Bone marrow (tissue), 2 donors: Measurements from ENCODE around the gene MRPS5.

Experiments
- DNase-seq, 2 donors: peaks; one replicate each; lab custom pipeline; 2025; lab: John Stamatoyannopoulos, UW

MRPS5 gene

GRCh38 chr2:95087379-95087778 lies 34.2 kb downstream of the MRPS5 start:
- DNase-seq: no peak

DNA sequence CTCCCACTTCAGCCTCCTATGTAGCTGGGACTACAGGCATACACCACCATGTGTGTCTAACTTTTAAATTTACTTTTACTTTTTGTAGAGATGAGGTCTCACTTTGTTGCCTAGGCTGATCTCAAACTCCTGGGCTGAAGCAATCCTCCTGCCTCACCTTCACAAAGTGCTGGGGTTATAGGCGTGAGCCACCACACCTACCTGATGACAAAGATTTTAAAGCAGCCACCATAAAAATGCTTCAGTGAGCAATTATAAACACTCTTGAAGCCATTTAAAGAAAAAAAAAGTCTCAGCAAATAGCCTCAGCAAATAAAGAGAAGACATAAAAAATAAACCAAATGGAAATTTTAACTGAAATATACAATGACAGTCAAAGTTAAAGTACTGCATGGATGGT lies 35.6 kb downstream of the MRPS5 start:
- no peak for DNase-seq

DNA sequence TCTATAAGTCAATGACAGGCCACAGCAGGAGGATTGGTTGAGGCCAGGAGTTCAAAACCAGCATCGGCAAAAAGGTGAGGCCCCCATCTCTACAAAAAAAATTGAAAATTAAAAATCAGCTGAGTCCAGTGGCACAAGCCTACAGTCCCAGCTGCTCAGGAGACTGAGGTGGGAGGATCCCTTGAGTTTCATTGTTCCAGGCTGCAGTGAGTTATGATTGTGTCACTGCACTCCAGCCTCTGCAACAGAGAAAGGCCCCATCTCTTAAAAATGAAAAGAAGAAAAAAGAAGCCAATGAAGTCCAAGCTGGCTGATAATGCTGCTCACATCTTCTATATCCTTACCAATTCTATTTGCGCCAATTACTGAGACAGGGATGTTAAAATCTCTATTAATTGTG lies 39.1 kb downstream of the MRPS5 start:
- no peak for DNase-seq

GRCh38 chr2:95079199-95079683 lies 42.4 kb downstream of the MRPS5 start:
- DNase-seq: no peak

- DNase-seq: no peak
Observed at GRCh38 chr2:95077861-95078603, 43.6 kb downstream of the MRPS5 start.

DNA sequence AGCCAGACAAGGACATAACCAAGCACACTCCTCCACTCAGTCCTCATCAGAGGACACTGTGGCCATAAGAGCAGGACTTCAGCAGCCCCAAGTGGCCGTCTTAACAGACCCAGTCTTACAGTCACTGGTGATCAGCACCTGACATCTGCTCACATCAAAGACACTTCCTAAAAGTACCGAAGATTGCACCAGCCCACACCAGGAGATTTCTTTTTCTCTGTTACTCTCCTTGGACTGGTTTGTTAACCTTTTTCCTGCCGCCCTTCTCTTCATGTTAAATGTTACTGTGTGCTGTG lies 44.1 kb downstream of the MRPS5 start:
- DNase-seq: no peak

- DNase-seq: peak; percentile 8 to 52
Observed at GRCh38 chr2:95076705-95077529, 44.7 kb downstream of the MRPS5 start.

GRCh38 chr2:95075440-95076132 lies 46.0 kb downstream of the MRPS5 start:
- no peak for DNase-seq

GRCh38 chr2:95074663-95075439 lies 46.8 kb downstream of the MRPS5 start:
- no peak for DNase-seq

DNA sequence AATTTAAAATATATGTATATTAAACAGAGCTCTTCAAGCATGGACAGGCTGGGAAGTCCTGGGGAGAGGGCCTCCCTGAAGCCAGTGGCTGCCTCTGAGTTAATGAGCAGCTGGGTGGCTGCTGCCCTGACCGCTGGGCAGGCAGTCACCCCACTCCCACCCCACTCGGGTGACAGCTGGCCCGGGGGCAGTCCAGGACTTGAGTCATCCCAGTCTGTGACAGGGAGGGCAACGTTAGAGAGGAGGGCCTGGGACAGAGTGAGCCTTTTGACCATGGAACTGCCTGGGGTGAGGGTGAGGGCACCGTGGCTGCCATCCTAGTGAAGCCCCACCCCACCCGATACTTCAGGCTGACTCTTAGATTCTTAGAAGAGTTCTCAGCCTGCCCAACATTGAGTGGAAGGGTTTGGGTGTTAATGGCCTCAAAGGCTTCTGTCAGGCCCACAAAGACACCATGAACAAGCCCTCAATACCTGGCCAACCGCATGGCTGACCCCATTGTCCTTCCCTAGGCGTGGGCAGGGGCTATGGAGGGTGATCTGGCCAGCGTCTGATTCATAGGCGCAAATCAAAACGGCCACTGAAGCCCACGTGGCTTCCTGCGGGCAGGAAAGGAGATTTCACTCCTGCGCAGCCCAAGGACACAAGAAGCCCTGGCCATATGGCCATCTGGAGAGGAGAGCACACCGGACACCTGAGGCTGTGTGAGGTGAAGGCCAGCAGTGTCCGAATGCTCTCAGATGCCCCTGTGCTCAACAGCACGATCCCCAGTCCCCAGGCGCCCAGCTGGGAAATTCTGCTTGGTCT lies 47.5 kb downstream of the MRPS5 start:
- no peak for DNase-seq

GRCh38 chr2:95072424-95072823 lies 49.2 kb downstream of the MRPS5 start:
- DNase-seq: no peak

DNA sequence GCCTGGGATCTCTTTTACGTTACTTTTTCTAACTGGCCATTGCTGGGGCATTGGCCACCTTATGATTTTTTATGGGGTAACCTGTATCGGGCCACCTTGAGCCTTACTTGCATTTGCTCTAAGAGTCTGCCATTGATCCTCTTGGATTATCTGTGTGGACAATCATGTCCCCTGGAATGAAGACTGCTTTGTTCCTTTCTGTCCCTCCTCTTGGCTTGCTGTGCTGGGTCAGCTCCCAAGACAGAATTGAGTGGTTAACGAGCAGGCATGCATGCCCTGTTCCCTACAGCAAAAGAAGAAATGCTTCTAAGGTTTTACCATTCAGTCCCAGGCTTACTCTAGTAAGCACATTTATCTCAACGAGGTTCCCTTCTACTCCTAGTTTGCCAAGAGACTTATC lies 49.8 kb downstream of the MRPS5 start:
- DNase-seq: no peak

GRCh38 chr2:95069465-95069864 lies 52.1 kb downstream of the MRPS5 start:
- no peak for DNase-seq

DNA sequence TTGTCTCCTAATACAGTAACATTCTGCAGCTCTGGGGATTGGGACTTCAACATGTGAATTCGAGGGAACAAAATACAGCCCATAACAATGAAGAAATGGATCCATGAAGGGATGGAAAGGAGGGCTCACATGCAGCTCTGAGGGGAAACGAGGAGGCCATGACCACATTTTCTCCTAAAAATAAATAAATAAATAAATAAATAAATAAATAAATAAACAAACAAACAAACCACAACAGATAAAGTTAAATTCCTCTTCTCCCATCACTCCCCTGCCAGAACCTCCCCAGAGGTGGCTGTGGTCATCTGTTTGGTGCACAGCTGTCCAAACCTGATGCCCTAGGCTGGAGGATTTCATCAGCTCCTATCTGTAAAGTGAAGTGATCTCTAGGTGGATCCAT lies 53.4 kb downstream of the MRPS5 start:
- DNase-seq: no peak

DNA sequence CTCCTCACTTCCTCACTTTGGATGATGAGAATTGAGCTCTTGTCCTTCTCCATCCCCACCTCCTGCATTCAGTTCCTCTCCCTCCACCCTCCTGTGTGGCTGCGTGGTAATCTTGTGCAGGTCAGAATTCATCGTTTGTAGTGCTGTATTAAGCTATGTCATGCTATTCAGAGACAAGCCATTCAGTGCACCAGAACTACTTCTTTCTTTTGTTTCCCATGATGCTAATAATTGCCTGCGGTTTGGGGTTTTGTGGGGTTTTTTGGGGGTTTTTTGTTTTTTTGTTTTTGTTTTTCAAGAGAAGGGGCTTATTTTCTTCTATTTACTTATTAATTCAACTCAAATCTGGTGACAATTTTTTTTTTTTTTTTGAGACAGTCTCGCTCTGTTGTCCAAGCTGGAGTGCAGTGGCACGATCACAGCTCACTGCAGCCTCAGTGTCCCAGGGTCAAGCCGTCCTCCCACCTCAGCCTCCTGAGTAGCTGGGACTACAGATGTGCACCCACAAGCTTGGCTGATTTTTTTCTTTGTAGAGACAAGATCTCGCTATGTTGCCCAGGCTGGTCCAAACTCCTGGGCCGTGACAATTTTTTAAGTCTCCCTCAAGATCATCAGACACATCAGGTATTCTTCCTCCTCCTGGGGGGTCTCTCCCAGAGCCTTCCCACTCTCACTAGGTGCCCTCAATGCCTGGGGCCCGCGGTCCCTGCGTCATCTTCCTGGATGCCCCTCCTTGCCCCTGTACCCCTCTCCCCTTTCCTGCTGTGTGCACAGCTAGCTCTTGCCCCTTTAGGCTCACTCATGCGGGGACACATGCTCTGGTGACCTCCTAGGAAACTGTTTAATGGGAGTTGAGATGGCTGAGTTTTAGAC lies 58.3 kb downstream of the MRPS5 start:
- DNase-seq: no peak

GRCh38 chr2:95062242-95063085 lies 59.1 kb downstream of the MRPS5 start:
- no peak for DNase-seq

GRCh38 chr2:95061601-95062183 lies 59.9 kb downstream of the MRPS5 start:
- no peak for DNase-seq

DNA sequence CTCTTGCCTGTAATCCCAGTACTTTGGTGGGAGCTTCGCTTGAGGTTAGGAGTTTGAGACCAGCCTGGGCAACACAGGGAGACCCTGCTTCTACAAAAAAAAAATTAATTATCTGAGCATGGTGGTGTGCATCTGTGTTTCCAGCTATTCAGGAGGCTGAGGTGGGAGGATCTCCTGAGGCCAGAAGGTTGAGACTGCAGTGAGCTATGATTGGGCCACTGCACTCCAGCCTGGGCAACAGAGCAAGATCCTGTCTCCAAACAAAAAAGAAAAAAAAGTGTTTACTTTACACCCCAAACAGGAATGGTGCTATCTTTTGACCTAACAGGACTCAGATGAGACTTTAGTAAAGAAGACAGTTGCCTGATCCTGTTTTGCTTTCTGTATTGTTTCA lies 60.5 kb downstream of the MRPS5 start:
- no peak for DNase-seq
